Upper lobe of right lung (tissue), 1 donor: ENCODE measurements around the gene AADACL3. TPM values are rescaled to one million over a fixed set of nuclear protein-coding genes. Genes with fewer than 3 reads are reported as not detected.

Source experiments
- ATAC-seq: fragments of 200-7000 bp; cut with Tn5 transposase; one replicate; pipeline ENCODE4 v1.9.1; 2020; ENCODE audit warnings: mild to moderate bottlenecking, moderate library complexity
- DNase-seq: peaks from one replicate; pipeline ENCODE4 v3.0.0-alpha.2; 2020
- H3K27ac ChIP-seq: fragments of 200-600 bp; one replicate; pipeline ENCODE4 v1.8.0; 2022
- H3K27me3 ChIP-seq: fragments of 200-600 bp; one replicate; pipeline ENCODE4 v1.8.0; 2022; ENCODE audit warnings: mild to moderate bottlenecking
- H3K36me3 ChIP-seq: fragments of 200-600 bp; one replicate; pipeline ENCODE4 v1.8.0; 2022
- H3K4me1 ChIP-seq: fragments of 200-600 bp; one replicate; pipeline ENCODE4 v1.8.0; 2022
- H3K4me3 ChIP-seq: fragments of 200-600 bp; one replicate; pipeline ENCODE4 v1.8.0; 2022; ENCODE audit warnings: mild to moderate bottlenecking
- H3K9me3 ChIP-seq: fragments of 200-600 bp; one replicate; pipeline ENCODE4 v1.8.0; 2022
- intact Hi-C: fragments of 100-400 bp; cut with DNase I; formaldehyde crosslinking; loops from one replicate; pipeline ENCODE4 v1.11.0; 2022
- total RNA-seq: library from RNA; stranded (reverse); fragmentation: NEBNext Ultra II Directional; extraction: Animal tissue kit (Norgen Biotek cat#: 25700); gene quantifications from one replicate; pipeline ENCODE4 v1.2.1, GENCODE V29; 2021
- TF ChIP-seq, protein P1 (sequence below): fragments of 200-600 bp; IDR thresholded peaks from one replicate; pipeline ENCODE4 v1.8.0; 2022; ENCODE audit warnings: antibody characterized with exemption
- donor health status: DM: no; HTN: yes; CAD: no; lungs with severe emphysema.

Gene AADACL3
- total RNA-seq, 1 donor from 2014 or later, result not detected

DNA sequence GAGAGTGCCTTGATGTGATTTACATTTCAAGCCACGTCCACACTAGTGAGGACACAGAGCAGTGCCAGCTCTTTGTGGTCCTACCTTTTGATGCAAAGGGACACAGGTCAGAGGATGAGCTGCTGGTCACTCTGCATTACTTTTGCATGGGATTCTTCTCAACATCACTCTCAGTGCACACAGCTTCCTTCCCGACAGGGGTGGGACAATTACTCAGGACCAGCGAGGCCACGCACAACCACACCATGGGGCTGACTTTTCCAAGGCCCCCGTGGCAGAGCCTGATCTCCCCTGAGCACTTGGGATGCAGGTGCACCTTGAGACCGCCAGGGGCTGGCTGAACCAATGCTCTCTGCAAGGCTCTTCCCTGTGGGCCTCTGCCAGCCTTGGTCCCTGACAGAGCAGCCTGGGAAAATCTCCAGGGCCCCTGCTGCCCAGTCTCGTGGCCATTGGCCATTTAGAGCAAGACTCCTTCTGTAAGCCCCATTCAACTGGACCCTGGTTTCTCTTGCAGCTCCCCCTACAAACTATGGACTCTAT lies 44.4 kb downstream of the AADACL3 start:
- Histone ChIP-seq H3K27ac (no peak overlapping the region), H3K4me1 (no peaks in the 10 kb centered on the region), H3K27me3 (peaks cover 8% of the 10 kb centered on the region), H3K9me3 (no peaks in the 10 kb centered on the region), H3K36me3 (no peaks in the 10 kb centered on the region), H3K4me3 (no peak overlapping the region)
- TF ChIP-seq, protein P1, sequence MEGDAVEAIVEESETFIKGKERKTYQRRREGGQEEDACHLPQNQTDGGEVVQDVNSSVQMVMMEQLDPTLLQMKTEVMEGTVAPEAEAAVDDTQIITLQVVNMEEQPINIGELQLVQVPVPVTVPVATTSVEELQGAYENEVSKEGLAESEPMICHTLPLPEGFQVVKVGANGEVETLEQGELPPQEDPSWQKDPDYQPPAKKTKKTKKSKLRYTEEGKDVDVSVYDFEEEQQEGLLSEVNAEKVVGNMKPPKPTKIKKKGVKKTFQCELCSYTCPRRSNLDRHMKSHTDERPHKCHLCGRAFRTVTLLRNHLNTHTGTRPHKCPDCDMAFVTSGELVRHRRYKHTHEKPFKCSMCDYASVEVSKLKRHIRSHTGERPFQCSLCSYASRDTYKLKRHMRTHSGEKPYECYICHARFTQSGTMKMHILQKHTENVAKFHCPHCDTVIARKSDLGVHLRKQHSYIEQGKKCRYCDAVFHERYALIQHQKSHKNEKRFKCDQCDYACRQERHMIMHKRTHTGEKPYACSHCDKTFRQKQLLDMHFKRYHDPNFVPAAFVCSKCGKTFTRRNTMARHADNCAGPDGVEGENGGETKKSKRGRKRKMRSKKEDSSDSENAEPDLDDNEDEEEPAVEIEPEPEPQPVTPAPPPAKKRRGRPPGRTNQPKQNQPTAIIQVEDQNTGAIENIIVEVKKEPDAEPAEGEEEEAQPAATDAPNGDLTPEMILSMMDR, result no peak
- intact Hi-C loops, result no loop called here
- ATAC-seq, result peak; percentile 13
- DNase-seq, result no peak

DNA sequence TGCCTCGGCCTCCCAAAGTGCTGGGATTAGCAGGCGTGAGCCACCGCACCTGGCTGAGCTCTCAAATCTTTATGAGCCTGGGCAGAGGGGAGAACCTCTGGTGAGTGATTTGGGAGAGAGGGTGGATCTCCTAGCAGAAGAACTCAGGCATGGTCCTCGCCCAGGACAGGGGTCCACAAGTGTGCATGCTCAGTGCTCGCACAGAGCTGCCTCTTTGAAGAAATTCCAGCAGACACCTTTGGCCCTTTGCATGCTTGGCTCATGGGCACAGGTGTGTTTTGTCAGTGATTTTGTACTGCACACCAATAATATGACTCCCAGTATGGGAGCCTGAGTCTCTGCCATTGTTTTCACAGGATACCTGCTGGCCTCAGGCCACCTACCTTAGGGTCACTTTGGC lies 45.9 kb downstream of the AADACL3 start:
- Histone ChIP-seq H3K9me3 (no peaks in the 10 kb centered on the region), H3K36me3 (no peaks in the 10 kb centered on the region), H3K27ac (no peak overlapping the region), H3K4me1 (no peaks in the 10 kb centered on the region), H3K27me3 (peaks cover 7% of the 10 kb centered on the region), H3K4me3 (no peak overlapping the region)
- ATAC-seq (no peak), DNase-seq (no peak)
- TF ChIP-seq, protein P1, result no peak
- intact Hi-C loops, result no loop called here

DNA sequence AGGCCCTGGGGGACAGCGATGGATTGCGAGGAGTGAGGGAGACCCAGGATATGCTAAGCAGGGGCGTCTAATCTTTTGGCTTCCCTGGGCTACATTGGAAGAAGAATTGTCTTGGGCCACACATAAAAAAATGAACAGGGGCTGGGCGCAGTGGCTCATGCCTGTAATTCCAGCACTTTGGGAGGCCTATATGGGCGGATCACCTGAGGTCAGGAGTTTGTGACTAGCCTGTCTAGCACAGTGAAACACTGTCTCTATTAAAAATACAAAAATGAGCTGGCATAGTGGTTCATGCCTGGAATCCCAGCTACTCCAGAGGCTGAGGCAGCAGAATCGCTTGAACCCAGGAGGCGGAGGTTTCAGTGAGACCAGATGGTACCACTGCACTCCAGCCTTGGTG lies 46.9 kb downstream of the AADACL3 start:
- peaks cover 7% of the 10 kb centered on the region for H3K27me3 ChIP-seq
- H3K4me1 ChIP-seq, result no peaks in the 10 kb centered on the region
- no peak overlapping the region for H3K4me3 ChIP-seq
- ATAC-seq, result no peak
- no peaks in the 10 kb centered on the region for H3K9me3 ChIP-seq
- intact Hi-C loops, result no loop called here
- no peak overlapping the region for H3K27ac ChIP-seq
- no peaks in the 10 kb centered on the region for H3K36me3 ChIP-seq
- TF ChIP-seq, protein P1, result no peak
- no peak for DNase-seq

DNA sequence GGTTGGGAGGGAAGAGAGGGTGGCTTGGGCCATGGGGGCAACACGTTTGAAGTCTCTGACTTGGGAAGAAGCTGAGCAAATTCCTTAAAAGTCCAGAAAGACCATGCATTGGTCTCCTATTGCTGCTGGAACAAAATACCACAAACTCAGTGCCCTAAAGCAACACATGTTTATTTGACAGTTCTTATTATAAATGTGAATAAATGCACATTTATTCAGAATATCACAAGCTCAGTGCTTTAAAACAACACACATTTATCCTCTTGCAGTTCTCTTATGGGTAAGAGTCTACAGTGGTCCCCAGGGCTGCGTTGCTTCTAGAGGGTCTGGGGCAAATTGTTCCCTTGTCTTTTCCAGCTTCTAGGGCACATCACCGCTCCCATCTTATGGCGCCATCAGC lies 47.6 kb downstream of the AADACL3 start:
- Histone ChIP-seq H3K36me3 (no peaks in the 10 kb centered on the region), H3K4me1 (no peaks in the 10 kb centered on the region), H3K27ac (no peak overlapping the region), H3K9me3 (no peaks in the 10 kb centered on the region), H3K27me3 (peaks cover 7% of the 10 kb centered on the region), H3K4me3 (no peak overlapping the region)
- TF ChIP-seq, protein P1, result no peak
- intact Hi-C loops, result no loop called here
- ATAC-seq (no peak), DNase-seq (no peak)

DNA sequence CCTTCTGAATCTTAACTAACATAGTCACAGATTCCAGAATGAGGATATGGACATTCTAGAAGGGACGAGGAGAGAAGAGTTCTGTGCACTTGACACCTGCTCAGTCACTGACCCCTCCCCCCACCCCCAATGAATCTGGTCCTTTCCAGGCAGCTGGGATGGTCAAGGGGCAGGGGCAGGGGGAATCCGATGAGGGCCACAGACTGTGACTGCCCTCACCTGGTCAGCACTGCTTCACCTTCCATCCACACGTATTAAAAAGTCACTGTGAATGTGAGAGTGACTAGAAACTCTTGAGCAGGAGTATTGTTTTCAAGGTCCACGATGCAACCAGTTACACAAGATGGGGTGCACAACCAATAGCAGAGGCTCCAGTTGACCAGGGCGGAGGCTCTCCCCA lies 48.1 kb downstream of the AADACL3 start:
- Histone ChIP-seq H3K27me3 (peaks cover 4% of the 10 kb centered on the region), H3K27ac (no peak overlapping the region), H3K36me3 (no peaks in the 10 kb centered on the region), H3K4me3 (no peak overlapping the region), H3K4me1 (no peaks in the 10 kb centered on the region), H3K9me3 (no peaks in the 10 kb centered on the region)
- TF ChIP-seq, protein P1, result no peak
- DNase-seq (no peak), ATAC-seq (no peak)
- intact Hi-C loops, result no loop called here

DNA sequence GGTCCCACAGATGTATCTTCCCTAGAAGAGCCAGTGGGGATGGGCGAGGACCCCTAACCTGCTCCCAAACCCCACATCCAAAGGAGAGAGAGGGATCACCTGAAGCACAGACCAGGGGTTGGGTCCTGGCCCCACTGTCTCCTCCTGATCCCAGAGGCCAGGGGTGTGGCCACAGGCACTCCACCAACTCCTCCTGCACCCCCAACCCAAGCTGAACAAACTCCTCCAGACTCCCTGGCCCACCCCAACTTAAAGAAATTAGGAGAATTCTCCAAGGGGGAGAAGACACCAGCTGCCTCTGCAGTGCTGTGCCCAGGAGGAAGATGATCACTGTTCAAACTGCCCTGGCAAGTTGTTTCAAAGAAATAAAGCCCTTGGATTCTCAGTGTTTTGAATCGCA lies 53.1 kb downstream of the AADACL3 start:
- TF ChIP-seq, protein P1, result no peak
- no peak overlapping the region for H3K27ac ChIP-seq
- no peak overlapping the region for H3K4me3 ChIP-seq
- intact Hi-C loops, result no loop called here
- H3K9me3 ChIP-seq, result no peaks in the 10 kb centered on the region
- H3K27me3 ChIP-seq, result peaks cover 12% of the 10 kb centered on the region
- DNase-seq (no peak), ATAC-seq (no peak)
- no peaks in the 10 kb centered on the region for H3K4me1 ChIP-seq
- H3K36me3 ChIP-seq, result no peaks in the 10 kb centered on the region
